ENCODE measurements around the gene ENDOU.

DNA sequence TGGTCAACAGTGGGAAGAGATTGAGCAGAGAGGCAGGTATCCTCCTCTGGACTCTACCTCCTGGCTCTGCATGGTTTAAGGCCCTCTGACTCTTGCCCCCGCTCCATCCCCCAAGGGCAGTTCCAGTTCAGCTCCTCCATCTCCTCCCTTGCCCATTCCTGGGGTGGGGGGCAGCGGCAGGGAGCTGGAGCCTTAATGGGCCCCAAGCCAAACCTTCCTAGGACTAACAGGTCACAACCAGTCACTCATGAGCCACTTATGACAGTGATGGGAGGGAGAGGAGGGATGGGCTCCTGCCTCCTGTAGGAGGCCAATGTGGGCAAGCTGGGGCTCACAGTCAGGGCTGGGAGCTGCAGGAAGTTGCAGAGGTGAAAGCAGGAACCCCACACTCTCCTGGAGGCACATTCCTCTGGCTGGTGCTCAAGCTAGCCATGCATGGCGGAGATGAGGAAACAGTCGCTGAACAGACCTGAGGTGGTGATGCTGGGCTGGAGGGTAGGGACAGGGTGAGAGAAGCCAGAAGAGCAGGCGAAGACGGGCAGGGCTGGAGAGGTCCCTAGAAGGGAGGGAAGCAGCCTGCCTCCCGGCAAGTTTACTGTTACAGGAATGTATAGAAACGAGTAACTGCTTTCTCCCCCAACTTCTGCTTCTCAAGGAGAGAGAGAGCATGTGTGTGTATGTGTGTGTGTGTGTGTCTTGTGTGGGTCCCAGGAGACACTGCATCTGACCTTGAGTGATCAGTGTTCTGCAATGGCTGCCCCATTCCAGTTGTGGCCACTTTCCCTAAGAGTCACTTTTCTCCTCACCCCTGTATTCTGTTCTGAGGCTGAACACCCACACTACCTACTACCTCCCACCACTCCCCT, 38.4 kb upstream of the ENDOU start:
- TF ChIP-seq, protein P1, sequence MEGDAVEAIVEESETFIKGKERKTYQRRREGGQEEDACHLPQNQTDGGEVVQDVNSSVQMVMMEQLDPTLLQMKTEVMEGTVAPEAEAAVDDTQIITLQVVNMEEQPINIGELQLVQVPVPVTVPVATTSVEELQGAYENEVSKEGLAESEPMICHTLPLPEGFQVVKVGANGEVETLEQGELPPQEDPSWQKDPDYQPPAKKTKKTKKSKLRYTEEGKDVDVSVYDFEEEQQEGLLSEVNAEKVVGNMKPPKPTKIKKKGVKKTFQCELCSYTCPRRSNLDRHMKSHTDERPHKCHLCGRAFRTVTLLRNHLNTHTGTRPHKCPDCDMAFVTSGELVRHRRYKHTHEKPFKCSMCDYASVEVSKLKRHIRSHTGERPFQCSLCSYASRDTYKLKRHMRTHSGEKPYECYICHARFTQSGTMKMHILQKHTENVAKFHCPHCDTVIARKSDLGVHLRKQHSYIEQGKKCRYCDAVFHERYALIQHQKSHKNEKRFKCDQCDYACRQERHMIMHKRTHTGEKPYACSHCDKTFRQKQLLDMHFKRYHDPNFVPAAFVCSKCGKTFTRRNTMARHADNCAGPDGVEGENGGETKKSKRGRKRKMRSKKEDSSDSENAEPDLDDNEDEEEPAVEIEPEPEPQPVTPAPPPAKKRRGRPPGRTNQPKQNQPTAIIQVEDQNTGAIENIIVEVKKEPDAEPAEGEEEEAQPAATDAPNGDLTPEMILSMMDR (IDR thresholded peaks at IDR 0.05), result no peak
- TF ChIP-seq POLR2AphosphoS5 (IDR thresholded peaks at IDR 0.05) (no peak), POLR2A (IDR thresholded peaks at IDR 0.05) (no peak), EP300 (IDR thresholded peaks at IDR 0.05) (no peak)

Data from gastroesophageal sphincter (tissue), 3 donors.